WTC11 (cell line): ENCODE measurements around the gene GIPC2.

Experiments used
- GABPB1 ChIP-seq: sonication (generic); formaldehyde crosslinking; IDR thresholded peaks from 2 replicates; pipeline ENCODE4 v1.8.1; 2023; ENCODE audit warnings: mild to moderate bottlenecking, missing genetic modification reagents
- ZBTB21 ChIP-seq: sonication (generic); formaldehyde crosslinking; IDR thresholded peaks from 2 replicates; pipeline ENCODE4 v1.8.1; 2023; ENCODE audit warnings: mild to moderate bottlenecking, missing genetic modification reagents, borderline replicate concordance
- ZNF263 ChIP-seq: sonication (generic); formaldehyde crosslinking; IDR thresholded peaks from 2 replicates; pipeline ENCODE4 v1.8.1; 2022; ENCODE audit warnings: low read depth, mild to moderate bottlenecking, moderate library complexity, missing genetic modification reagents

DNA sequence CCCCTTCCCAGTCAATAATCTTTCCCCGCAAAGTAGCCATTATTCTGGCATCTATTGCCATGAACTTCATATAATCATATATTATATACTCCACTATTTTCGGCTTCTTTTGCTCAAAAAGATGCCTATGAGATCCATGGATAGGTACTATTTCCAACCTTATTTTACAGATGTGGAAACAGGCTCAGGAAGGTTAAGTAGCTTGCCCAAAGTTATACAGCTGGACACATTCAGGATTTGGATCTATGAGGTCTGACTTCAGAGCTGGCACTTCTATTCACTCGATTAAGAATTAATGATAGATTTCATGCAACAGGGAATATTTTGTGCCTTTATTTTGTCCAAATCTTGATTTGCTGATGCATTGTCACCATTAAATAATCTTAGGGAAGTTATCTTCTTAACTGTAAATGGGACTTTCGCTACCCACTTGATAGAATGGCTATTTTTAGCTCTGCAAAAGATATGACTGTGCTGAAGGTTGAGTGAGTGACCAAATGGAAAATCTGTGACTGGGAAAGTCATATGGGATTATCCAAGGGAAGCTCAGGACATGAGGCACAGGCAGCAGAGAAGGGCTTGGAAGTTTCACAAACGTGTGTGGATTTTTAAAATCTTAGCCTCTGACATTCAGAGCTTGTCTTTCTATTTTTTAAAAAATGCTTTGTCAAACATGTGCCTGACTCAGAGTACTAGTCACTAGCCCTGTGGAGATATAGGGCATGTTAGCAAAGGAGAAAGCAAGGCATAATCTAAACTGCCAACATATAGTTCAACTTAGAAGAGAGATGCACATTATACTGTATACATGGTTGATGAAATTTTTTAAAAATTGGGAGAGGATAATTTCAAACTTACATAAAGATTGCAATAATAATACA is 36.5 kb downstream of the GIPC2 start:
- TF ChIP-seq ZNF263, result no peak
- TF ChIP-seq ZBTB21 (CRISPR knock-in tag), result no peak
- no peak for TF ChIP-seq GABPB1
